ENCODE results near the gene STK38. TPM values are rescaled to one million over a fixed set of nuclear protein-coding genes. Genes with fewer than 3 reads are reported as not detected.

Gene STK38
- total and polyA plus RNA-seq, 2 of the 4 experiments (the other 2 are of a cell fraction): 10.6 to 19.7 TPM

Small RNAs within 50 kb of the gene (microRNA-seq; reads per million reads assigned to microRNA genes)
- not detected for gene RN7SL502P (ENCODE audit: insufficient read depth, insufficient read length)

Small RNAs within 50 kb of the gene (small RNA-seq; reads per million reads assigned to genes)
- gene RN7SL502P: 0 reads per million in 5 experiments

Other genes starting within 250 kb of the STK38 start
- gene BNIP5, start 210.6 kb downstream of the STK38 start, total RNA-seq (2012; rRNA removed): not detected in 2 replicates
- not detected in 2 replicates for gene BNIP5, start 210.6 kb downstream of the STK38 start, polyA plus RNA-seq (2012; rRNA removed)
- under 0.01 and 0.18 TPM in 2 replicates for gene ETV7, start 159.8 kb downstream of the STK38 start, total RNA-seq (2012; rRNA removed)
- 0.17 and 0.19 TPM in 2 replicates for gene ETV7, start 159.8 kb downstream of the STK38 start, polyA plus RNA-seq (2012; rRNA removed)
- gene PXT1, start 104.6 kb downstream of the STK38 start, total RNA-seq (2012; rRNA removed): not detected in 2 replicates
- not detected in 2 replicates for gene PXT1, start 104.6 kb downstream of the STK38 start, polyA plus RNA-seq (2012; rRNA removed)
- 150 TPM in 2 replicates for gene KCTD20, start 104.5 kb downstream of the STK38 start, total RNA-seq (2012; rRNA removed)
- gene KCTD20, start 104.5 kb downstream of the STK38 start, polyA plus RNA-seq (2012; rRNA removed): 48.5 and 55.4 TPM in 2 replicates
- gene SRSF3, start 46.9 kb upstream of the STK38 start, total RNA-seq (2012; rRNA removed): 237 and 256 TPM in 2 replicates
- 297 and 394 TPM in 2 replicates for gene SRSF3, start 46.9 kb upstream of the STK38 start, polyA plus RNA-seq (2012; rRNA removed)
- gene CDKN1A, start 131.2 kb upstream of the STK38 start, total RNA-seq (2012; rRNA removed): 155 and 171 TPM in 2 replicates
- gene CDKN1A, start 131.2 kb upstream of the STK38 start, polyA plus RNA-seq (2012; rRNA removed): 558 and 576 TPM in 2 replicates
- not detected in 2 replicates for gene RAB44, start 150.3 kb upstream of the STK38 start, total RNA-seq (2012; rRNA removed)
- gene RAB44, start 150.3 kb upstream of the STK38 start, polyA plus RNA-seq (2012; rRNA removed): 0.03 and 0.06 TPM in 2 replicates